ENCODE measurements around the gene FRMD8.

- TF ChIP-seq, protein P1, sequence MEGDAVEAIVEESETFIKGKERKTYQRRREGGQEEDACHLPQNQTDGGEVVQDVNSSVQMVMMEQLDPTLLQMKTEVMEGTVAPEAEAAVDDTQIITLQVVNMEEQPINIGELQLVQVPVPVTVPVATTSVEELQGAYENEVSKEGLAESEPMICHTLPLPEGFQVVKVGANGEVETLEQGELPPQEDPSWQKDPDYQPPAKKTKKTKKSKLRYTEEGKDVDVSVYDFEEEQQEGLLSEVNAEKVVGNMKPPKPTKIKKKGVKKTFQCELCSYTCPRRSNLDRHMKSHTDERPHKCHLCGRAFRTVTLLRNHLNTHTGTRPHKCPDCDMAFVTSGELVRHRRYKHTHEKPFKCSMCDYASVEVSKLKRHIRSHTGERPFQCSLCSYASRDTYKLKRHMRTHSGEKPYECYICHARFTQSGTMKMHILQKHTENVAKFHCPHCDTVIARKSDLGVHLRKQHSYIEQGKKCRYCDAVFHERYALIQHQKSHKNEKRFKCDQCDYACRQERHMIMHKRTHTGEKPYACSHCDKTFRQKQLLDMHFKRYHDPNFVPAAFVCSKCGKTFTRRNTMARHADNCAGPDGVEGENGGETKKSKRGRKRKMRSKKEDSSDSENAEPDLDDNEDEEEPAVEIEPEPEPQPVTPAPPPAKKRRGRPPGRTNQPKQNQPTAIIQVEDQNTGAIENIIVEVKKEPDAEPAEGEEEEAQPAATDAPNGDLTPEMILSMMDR (conservative IDR thresholded peaks at IDR 0.05; ENCODE audit: low read depth, low read length), result no peak
- TF ChIP-seq EZH2phosphoT487 (IDR thresholded peaks at IDR 0.05; ENCODE audit: borderline replicate concordance, low read length), result no peak
These were observed 45.1 kb downstream of the FRMD8 start for GRCh38 chr11:65431451-65432099.
